KMS-11 (cell line): Measurements from ENCODE around the gene PCDH12.

ENCODE experiments used
- H2AFZ ChIP-seq: fragments of 200-600 bp; sonication (generic); 2 replicates; pipeline ENCODE4 v1.6.1; 2016; ENCODE audit warnings: antibody characterized with exemption, mixed run types, low read depth
- H3K27ac ChIP-seq: fragments of 200-600 bp; sonication (generic); 2 replicates; pipeline ENCODE4 v1.6.1; 2016; ENCODE audit warnings: mild to moderate bottlenecking, mixed run types
- H3K27me3 ChIP-seq: fragments of 200-600 bp; sonication (generic); 2 replicates; pipeline ENCODE4 v1.6.1; 2017; ENCODE audit warnings: mild to moderate bottlenecking, low read depth, mixed run types, moderate library complexity; ENCODE audit not compliant: insufficient read depth
- H3K36me3 ChIP-seq: fragments of 200-600 bp; sonication (generic); 2 replicates; pipeline ENCODE4 v1.6.1; 2017; ENCODE audit warnings: mild to moderate bottlenecking, mixed run types; ENCODE audit not compliant: insufficient read depth
- H3K4me1 ChIP-seq: fragments of 200-600 bp; sonication (generic); 2 replicates; pipeline ENCODE4 v1.6.1; 2016; ENCODE audit warnings: mild to moderate bottlenecking, low read depth, mixed run types; ENCODE audit not compliant: poor library complexity, severe bottlenecking
- H3K4me2 ChIP-seq: fragments of 200-600 bp; sonication (generic); 2 replicates; pipeline ENCODE4 v1.7.0; 2016; ENCODE audit warnings: mild to moderate bottlenecking, mixed run types
- H3K4me3 ChIP-seq: fragments of 200-600 bp; sonication (generic); IDR thresholded peaks from 2 replicates; pipeline ENCODE4 v1.6.1; 2017; ENCODE audit warnings: low read depth, low read length, mixed read lengths; ENCODE audit not compliant: insufficient read depth
- H3K79me2 ChIP-seq: fragments of 200-600 bp; sonication (generic); 2 replicates; pipeline ENCODE4 v1.6.1; 2016; ENCODE audit warnings: low read depth, mixed run types; ENCODE audit not compliant: insufficient read depth
- H3K9ac ChIP-seq: fragments of 200-600 bp; sonication (generic); 2 replicates; pipeline ENCODE4 v1.6.1; 2016; ENCODE audit warnings: mild to moderate bottlenecking, mixed run types
- H4K20me1 ChIP-seq: fragments of 200-600 bp; sonication (generic); 2 replicates; pipeline ENCODE4 v1.6.1; 2016; ENCODE audit warnings: mild to moderate bottlenecking, mixed run types; ENCODE audit not compliant: insufficient read depth
- TF ChIP-seq, protein P1 (sequence below): fragments of 200-600 bp; sonication (generic); conservative IDR thresholded peaks from 2 replicates; pipeline ENCODE4 v1.6.1; 2017; ENCODE audit warnings: low read depth, mild to moderate bottlenecking, antibody characterized with exemption, low read length, moderate library complexity, mixed read lengths

The PCDH12 gene

DNA sequence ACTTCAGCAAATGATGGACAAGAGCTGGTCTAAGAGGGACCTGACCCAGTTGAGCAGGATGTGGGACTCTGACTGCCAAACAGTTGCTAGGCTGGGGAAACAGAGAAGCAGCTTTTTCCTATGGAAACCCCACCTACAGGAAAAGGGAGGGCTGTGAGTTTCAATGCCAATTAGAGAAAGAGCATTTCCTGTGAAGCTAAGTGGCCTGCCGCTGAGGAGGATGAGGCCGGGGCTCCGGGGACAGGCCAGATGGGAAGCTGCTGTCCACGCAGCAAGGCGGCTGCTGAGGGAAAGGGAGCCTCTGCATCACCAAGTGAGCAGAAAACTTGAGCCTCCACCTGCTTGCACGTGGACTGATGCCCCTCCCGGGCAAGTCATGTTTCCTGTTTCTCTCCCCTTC lies at the start of gene PCDH12:
TSS of gene PCDH12 (minus strand) at position 90 of the 400 bp plus-strand sequence. CDS start 351 bp downstream, outside the sequence.
- Histone ChIP-seq H3K79me2 (no peaks in the 10 kb centered on the region), H3K27me3 (no peaks in the 10 kb centered on the region), H2AFZ (no peak within 1 kb of the TSS), H3K27ac (no peak within 1 kb of the TSS), H3K4me3 (no peak within 1 kb of the TSS), H3K9ac (no peak within 1 kb of the TSS), H3K4me2 (no peak within 1 kb of the TSS), H4K20me1 (no peaks in the 10 kb centered on the region), H3K4me1 (peaks cover 18% of the 10 kb centered on the region), H3K36me3 (no peaks in the 10 kb centered on the region)
- TF ChIP-seq, protein P1, sequence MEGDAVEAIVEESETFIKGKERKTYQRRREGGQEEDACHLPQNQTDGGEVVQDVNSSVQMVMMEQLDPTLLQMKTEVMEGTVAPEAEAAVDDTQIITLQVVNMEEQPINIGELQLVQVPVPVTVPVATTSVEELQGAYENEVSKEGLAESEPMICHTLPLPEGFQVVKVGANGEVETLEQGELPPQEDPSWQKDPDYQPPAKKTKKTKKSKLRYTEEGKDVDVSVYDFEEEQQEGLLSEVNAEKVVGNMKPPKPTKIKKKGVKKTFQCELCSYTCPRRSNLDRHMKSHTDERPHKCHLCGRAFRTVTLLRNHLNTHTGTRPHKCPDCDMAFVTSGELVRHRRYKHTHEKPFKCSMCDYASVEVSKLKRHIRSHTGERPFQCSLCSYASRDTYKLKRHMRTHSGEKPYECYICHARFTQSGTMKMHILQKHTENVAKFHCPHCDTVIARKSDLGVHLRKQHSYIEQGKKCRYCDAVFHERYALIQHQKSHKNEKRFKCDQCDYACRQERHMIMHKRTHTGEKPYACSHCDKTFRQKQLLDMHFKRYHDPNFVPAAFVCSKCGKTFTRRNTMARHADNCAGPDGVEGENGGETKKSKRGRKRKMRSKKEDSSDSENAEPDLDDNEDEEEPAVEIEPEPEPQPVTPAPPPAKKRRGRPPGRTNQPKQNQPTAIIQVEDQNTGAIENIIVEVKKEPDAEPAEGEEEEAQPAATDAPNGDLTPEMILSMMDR: no peak

DNA sequence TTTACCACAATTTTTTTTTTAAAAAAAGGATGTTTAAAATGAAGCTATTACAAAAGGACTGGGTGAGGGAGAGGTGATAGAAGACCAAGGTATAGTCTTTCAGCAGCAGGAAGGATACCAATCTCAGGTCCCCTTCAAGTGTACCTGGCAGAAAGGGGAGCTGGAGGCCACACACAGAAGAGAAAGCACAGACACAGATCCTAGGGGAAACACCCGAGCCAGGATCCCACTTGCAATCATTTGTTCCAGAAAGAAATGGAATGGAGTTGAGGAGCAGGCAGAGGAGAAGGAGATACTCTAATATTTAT lies 49.2 kb upstream of the PCDH12 start:
- peak overlapping the region; percentile 32; the same call in 1 of the 2 replicates for H3K27ac ChIP-seq
- no peaks in the 10 kb centered on the region for H3K36me3 ChIP-seq

DNA sequence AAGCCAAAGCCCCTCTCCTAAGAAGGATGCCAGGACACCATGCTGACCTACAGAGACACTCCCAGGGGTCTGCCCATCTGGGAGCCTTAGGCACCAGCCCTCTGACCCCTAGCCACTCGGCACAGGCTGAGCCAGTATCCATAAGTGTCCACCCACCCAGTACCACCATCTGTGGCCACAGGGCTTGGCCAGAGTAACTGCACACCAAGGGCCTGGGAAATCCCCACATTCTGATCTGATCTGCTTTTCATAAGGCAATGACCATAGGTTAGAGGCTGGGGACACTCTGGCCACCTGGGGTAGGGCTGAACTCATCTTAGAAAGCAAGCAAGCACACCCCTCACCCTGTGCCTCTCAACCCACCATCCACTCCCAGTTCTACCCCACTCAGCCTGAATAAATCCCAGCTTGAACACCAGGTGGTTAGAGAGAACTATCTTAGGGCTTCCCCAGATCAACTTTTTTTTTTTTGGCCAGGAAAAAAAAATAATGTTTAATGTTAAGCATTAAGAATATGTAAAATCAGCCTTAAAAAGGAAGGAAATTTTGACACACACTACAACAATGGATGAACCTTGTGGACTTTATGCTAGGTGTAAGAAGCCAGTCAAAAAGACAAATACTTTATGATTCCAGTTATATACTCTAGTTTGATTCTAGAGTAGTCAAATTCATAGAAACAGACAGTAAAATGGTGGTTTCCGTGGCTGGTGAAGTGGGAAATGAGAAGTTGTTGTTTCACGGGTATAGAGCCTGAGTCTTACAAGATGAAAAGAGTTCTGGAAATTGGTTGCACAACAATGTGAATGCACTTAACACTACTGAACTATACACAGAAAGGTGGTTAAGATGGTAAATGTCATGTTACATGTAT lies 48.6 kb upstream of the PCDH12 start:
- H2AFZ ChIP-seq: no peak overlapping the region
- no peaks in the 10 kb centered on the region for H3K36me3 ChIP-seq
- peak overlapping the region; percentile 39; the same call in 1 of the 2 replicates for H3K4me2 ChIP-seq
- peak overlapping the region; percentile 32; the same call in 1 of the 2 replicates for H3K27ac ChIP-seq
- H3K9ac ChIP-seq: no peak overlapping the region
- H3K27me3 ChIP-seq: no peaks in the 10 kb centered on the region
- H3K4me1 ChIP-seq: peaks cover 58% of the 10 kb centered on the region
- no peak overlapping the region for H3K4me3 ChIP-seq
- TF ChIP-seq, protein P1: no peak
- no peaks in the 10 kb centered on the region for H4K20me1 ChIP-seq
- H3K79me2 ChIP-seq: no peaks in the 10 kb centered on the region; the same call in 1 of the 2 replicates

More for the DNA sequence above, 49.2 kb upstream of the PCDH12 start:
- TF ChIP-seq, protein P1: no peak
- no peaks in the 10 kb centered on the region; the same call in 1 of the 2 replicates for H3K79me2 ChIP-seq
- H3K4me2 ChIP-seq: peak overlapping the region; percentile 39; the same call in 1 of the 2 replicates
- H3K4me1 ChIP-seq: peaks cover 63% of the 10 kb centered on the region
- H3K4me3 ChIP-seq: no peak overlapping the region
- no peak overlapping the region for H3K9ac ChIP-seq
- H4K20me1 ChIP-seq: no peaks in the 10 kb centered on the region
- no peak overlapping the region for H2AFZ ChIP-seq
- H3K27me3 ChIP-seq: no peaks in the 10 kb centered on the region

DNA sequence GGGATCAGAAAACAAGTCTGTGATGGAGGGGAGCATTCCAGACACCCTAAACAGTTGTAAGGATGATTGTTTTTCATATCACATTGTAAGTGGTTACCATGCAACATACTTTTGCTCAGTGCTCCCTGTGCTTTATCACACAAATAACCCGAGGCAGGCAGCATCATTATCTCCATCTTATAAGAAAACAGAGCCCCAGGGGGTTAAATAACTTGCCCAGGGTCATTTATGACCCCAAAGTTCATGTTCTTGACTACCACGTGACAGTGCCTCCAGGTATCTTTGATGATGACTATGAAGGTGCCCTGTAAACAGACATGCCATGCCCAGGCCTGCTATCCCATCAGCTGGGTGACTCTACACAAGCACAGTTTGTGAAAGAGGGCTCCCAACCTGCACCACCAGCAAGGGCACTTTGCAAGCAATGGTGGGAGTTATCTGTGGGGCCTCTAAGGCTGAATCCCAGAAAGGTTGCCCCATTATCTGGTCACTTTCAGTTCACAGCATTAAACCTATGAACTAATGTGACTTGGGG lies 45.3 kb upstream of the PCDH12 start:
- Histone ChIP-seq H2AFZ (no peak overlapping the region), H3K4me2 (no peak overlapping the region), H3K27me3 (no peaks in the 10 kb centered on the region), H3K79me2 (no peaks in the 10 kb centered on the region), H3K36me3 (no peaks in the 10 kb centered on the region), H4K20me1 (no peaks in the 10 kb centered on the region), H3K27ac (no peak overlapping the region), H3K4me1 (peaks cover 25% of the 10 kb centered on the region), H3K4me3 (no peak overlapping the region), H3K9ac (no peak overlapping the region)
- TF ChIP-seq, protein P1: no peak
